ENCODE results near the gene PRXL2C.

GRCh38 chr9:96646081-96646991 lies 8.8 kb downstream of the PRXL2C start:
- TF ChIP-seq ZBTB33 (IDR thresholded peaks at IDR 0.05; ENCODE audit: borderline replicate concordance, low read depth) (no peak), RFX5 (IDR thresholded peaks at IDR 0.05; ENCODE audit: low read length) (no peak), NFIC (IDR thresholded peaks at IDR 0.05; ENCODE audit: borderline replicate concordance) (no peak), REST (IDR thresholded peaks at IDR 0.05; ENCODE audit: low read depth, low read length) (no peak)
